Amniotic stem cell (primary cell): ENCODE results near the gene PNPO.
"Not testable (repeated sequence)": the region's sequence is repeated elsewhere in the genome, so short reads cannot be mapped to it uniquely, and the experiment has no call there.

Experiments
- DNase-seq: peaks from one replicate; lab custom pipeline; 2025; lab: John Stamatoyannopoulos, UW

PNPO gene

GRCh38 chr17:47975189-47975822 is 33.9 kb downstream of the PNPO start:
- DNase-seq = no peak

GRCh38 chr17:47975823-47976205 is 34.4 kb downstream of the PNPO start:
- no peak for DNase-seq

- peak; percentile 54 for DNase-seq
Observed at GRCh38 chr17:47978324-47978723, 37.0 kb downstream of the PNPO start.

GRCh38 chr17:47980541-47980940 is 39.2 kb downstream of the PNPO start:
- no peak for DNase-seq

GRCh38 chr17:47981462-47981861 is 40.1 kb downstream of the PNPO start:
- no peak for DNase-seq

- DNase-seq = no peak
Observed at GRCh38 chr17:47982091-47982617, 40.8 kb downstream of the PNPO start.

GRCh38 chr17:47982645-47983390 is 41.4 kb downstream of the PNPO start:
- DNase-seq = no peak

- DNase-seq = no peak
Observed at GRCh38 chr17:47983492-47984223, 42.3 kb downstream of the PNPO start.

- DNase-seq = no peak
Observed at GRCh38 chr17:47986520-47986919, 45.1 kb downstream of the PNPO start.

GRCh38 chr17:47987240-47987835 is 46.0 kb downstream of the PNPO start:
- no peak for DNase-seq

- DNase-seq = not testable (repeated sequence)
Observed at GRCh38 chr17:47988445-47988844, 47.1 kb downstream of the PNPO start.

- no peak for DNase-seq
Observed at GRCh38 chr17:47989159-47989558, 47.8 kb downstream of the PNPO start.

- no peak for DNase-seq
Observed at GRCh38 chr17:47989700-47990099, 48.3 kb downstream of the PNPO start.

- no peak for DNase-seq
Observed at GRCh38 chr17:47990962-47991731, 49.8 kb downstream of the PNPO start.

- no peak for DNase-seq
Observed at GRCh38 chr17:47992216-47992615, 50.8 kb downstream of the PNPO start.

GRCh38 chr17:47993031-47993564 is 51.7 kb downstream of the PNPO start:
- no peak for DNase-seq

- DNase-seq = no peak
Observed at GRCh38 chr17:47993964-47994363, 52.6 kb downstream of the PNPO start.

GRCh38 chr17:47994724-47995123 is 53.4 kb downstream of the PNPO start:
- no peak for DNase-seq

- no peak for DNase-seq
Observed at GRCh38 chr17:47995241-47995935, 54.0 kb downstream of the PNPO start.

GRCh38 chr17:47996201-47996600 is 54.8 kb downstream of the PNPO start:
- no peak for DNase-seq

- DNase-seq = no peak
Observed at GRCh38 chr17:47997586-47997985, 56.2 kb downstream of the PNPO start.
